Measurements from ENCODE around the gene SLC8A1. TPM values are rescaled to one million over a fixed set of nuclear protein-coding genes. Genes with fewer than 3 reads are reported as not detected.

Gene SLC8A1
- total and polyA plus RNA-seq, 2 of the 13 experiments (the other 11 are each of a cell fraction or from before 2014, with no cell fraction given), result not detected

- no peak for TF ChIP-seq ZSCAN29 (CRISPR knock-in tag; conservative IDR thresholded peaks at IDR 0.05)
- TF ChIP-seq HNRNPUL1 (IDR thresholded peaks at IDR 0.05; ENCODE audit: low read depth, low read length), result no peak
- TF ChIP-seq RELA (CRISPR knock-in tag; IDR thresholded peaks at IDR 0.05), result no peak
- TF ChIP-seq E2F2 (CRISPR knock-in tag; IDR thresholded peaks at IDR 0.05; ENCODE audit: borderline replicate concordance), result no peak
- no peak overlapping the region for H3K27ac ChIP-seq (ENCODE audit: extremely low read length, insufficient read depth, low read length)
- H3K4me1 ChIP-seq (ENCODE audit: insufficient read depth, low read length), result no peaks in the 10 kb centered on the region
- H3K4me3 ChIP-seq (replicated peaks in 1 of 3; ENCODE audit: insufficient read depth in 1 of 3, low read depth in 2 of 3, low read length in 3 of 3), result no peak overlapping the region
- no peaks in the 10 kb centered on the region for H4K20me1 ChIP-seq (ENCODE audit: insufficient read depth, low read length)
- FAIRE-seq (no peak), ATAC-seq (no peak), DNase-seq (ENCODE audit: low spot score) (no peak)
- ChIA-PET CTCF (ENCODE audit: low intra/inter-chr PET ratio, low total read pairs) (no interaction called here), POLR2A (no interaction called here)
- no peak overlapping the region for H3K9ac ChIP-seq (ENCODE audit: insufficient read depth, low read depth, low read length)
- H3K36me3 ChIP-seq (replicated peaks in 1 of 2; ENCODE audit: control insufficient read depth in 1 of 2, insufficient read depth in 2 of 2, low read length in 2 of 2), result no peaks in the 10 kb centered on the region
- no peaks in the 10 kb centered on the region for H3K79me2 ChIP-seq (ENCODE audit: insufficient read depth, low read length)
- WGBS (ENCODE audit: low lambda C conversion rate), result 4% methylated on average over 3 of the region's 3 CpGs
- intact Hi-C loops (cut with micrococcal nuclease; ENCODE audit: unreplicated experiment), result no loop called here
- no TSS peak for BruUV-seq (replicated peaks)
- in situ Hi-C loops (cut with HindIII; ENCODE audit: extremely low pct_ligation_motif_present, low pct_unique_long_range_greater_than_20kb), result no loop called here
- H2AFZ ChIP-seq (ENCODE audit: low read length), result no peak overlapping the region
- no peaks in the 10 kb centered on the region for H3K9me3 ChIP-seq (ENCODE audit: low read length)
- no peak overlapping the region for H3K4me2 ChIP-seq (ENCODE audit: low read depth, low read length)
- H3K27me3 ChIP-seq (ENCODE audit: control insufficient read depth in 1 of 2, insufficient read depth in 2 of 2, low read length in 2 of 2), result no peaks in the 10 kb centered on the region
Observed at GRCh38 chr2:40355451-40355850, 96.4 kb downstream of the SLC8A1 start.

GRCh38 chr2:40353231-40353630 is 98.7 kb downstream of the SLC8A1 start:
- no peak overlapping the region for H3K4me2 ChIP-seq (ENCODE audit: low read depth, low read length)
- FAIRE-seq (no peak), ATAC-seq (no peak), DNase-seq (ENCODE audit: low spot score) (no peak)
- no peak overlapping the region for H3K9ac ChIP-seq (ENCODE audit: insufficient read depth, low read depth, low read length)
- no peaks in the 10 kb centered on the region for H3K27me3 ChIP-seq (ENCODE audit: control insufficient read depth in 1 of 2, insufficient read depth in 2 of 2, low read length in 2 of 2)
- no peaks in the 10 kb centered on the region for H3K36me3 ChIP-seq (replicated peaks in 1 of 2; ENCODE audit: control insufficient read depth in 1 of 2, insufficient read depth in 2 of 2, low read length in 2 of 2)
- no peak overlapping the region for H3K27ac ChIP-seq (ENCODE audit: extremely low read length, insufficient read depth, low read length)
- H3K4me3 ChIP-seq (replicated peaks in 1 of 3; ENCODE audit: insufficient read depth in 1 of 3, low read depth in 2 of 3, low read length in 3 of 3), result no peak overlapping the region
- no peaks in the 10 kb centered on the region for H3K4me1 ChIP-seq (ENCODE audit: insufficient read depth, low read length)
- CTCF ChIA-PET (ENCODE audit: low intra/inter-chr PET ratio, low total read pairs), result no interaction called here
- H4K20me1 ChIP-seq (ENCODE audit: insufficient read depth, low read length), result no peaks in the 10 kb centered on the region
- H3K9me3 ChIP-seq (ENCODE audit: low read length), result no peaks in the 10 kb centered on the region
- H2AFZ ChIP-seq (ENCODE audit: low read length), result no peak overlapping the region
- TF ChIP-seq ZHX2 (IDR thresholded peaks at IDR 0.05; ENCODE audit: low read depth) (no peak), ZHX2 (CRISPR knock-in tag; IDR thresholded peaks at IDR 0.05; ENCODE audit: borderline replicate concordance) (no peak), ZNF17 (CRISPR knock-in tag; IDR thresholded peaks at IDR 0.05) (no peak), HNF4G (IDR thresholded peaks at IDR 0.05; ENCODE audit: borderline replicate concordance, low read depth, low read length) (no peak), HNF4G (CRISPR knock-in tag; IDR thresholded peaks at IDR 0.05; ENCODE audit: borderline replicate concordance, low read depth) (no peak), KLF9 (CRISPR knock-in tag; IDR thresholded peaks at IDR 0.05; ENCODE audit: low read depth) (no peak), BCL3 (CRISPR knock-in tag; IDR thresholded peaks at IDR 0.05) (no peak)
- 6% methylated on average over 5 of the region's 5 CpGs for WGBS (ENCODE audit: low lambda C conversion rate)
- no TSS peak for BruUV-seq (replicated peaks)
- H3K79me2 ChIP-seq (ENCODE audit: insufficient read depth, low read length), result no peaks in the 10 kb centered on the region
- intact Hi-C loops (cut with micrococcal nuclease; ENCODE audit: unreplicated experiment) (no loop called here), in situ Hi-C loops (cut with HindIII; ENCODE audit: extremely low pct_ligation_motif_present, low pct_unique_long_range_greater_than_20kb) (no loop called here)
- POLR2A ChIA-PET, result no interaction called here
